Measurements from ENCODE around the gene VIP. TPM values are rescaled to one million over a fixed set of nuclear protein-coding genes. Genes with fewer than 3 reads are reported as not detected.

The VIP gene
- total and polyA plus RNA-seq, 2 of the 8 experiments (the other 6 are each of a cell fraction or from before 2014, with no cell fraction given) = not detected

GRCh38 chr6:152720974-152721373, 29.6 kb upstream of the VIP start:
- Histone ChIP-seq H3K36me3 (ENCODE audit: control insufficient read depth in 2 of 4, insufficient read depth in 4 of 4, low read length in 3 of 4) (no peaks in the 10 kb centered on the region), H3K79me2 (ENCODE audit: control insufficient read depth in 1 of 2, insufficient read depth in 2 of 2, low read length in 2 of 2) (no peaks in the 10 kb centered on the region), H4K20me1 (replicated peaks in 1 of 2; ENCODE audit: control insufficient read depth in 1 of 2, insufficient read depth in 2 of 2, low read length in 2 of 2) (no peaks in the 10 kb centered on the region), H3K4me3 (ENCODE audit: extremely low read depth in 1 of 4, insufficient read depth in 2 of 4, low read depth in 3 of 4, low read length in 4 of 4) (no peak overlapping the region), H3K4me1 (replicated peaks in 1 of 4; ENCODE audit: control insufficient read depth in 3 of 4, insufficient read depth in 4 of 4, low read length in 3 of 4) (no peaks in the 10 kb centered on the region), H3K27me3 (replicated peaks in 1 of 4; ENCODE audit: control insufficient read depth in 3 of 4, extremely low read depth in 1 of 4, insufficient read depth in 3 of 4, low read length in 3 of 4) (no peaks in the 10 kb centered on the region), H3K4me2 (ENCODE audit: insufficient read depth in 1 of 2, low read depth in 2 of 2, low read length in 2 of 2) (no peak overlapping the region), H2BK20ac (ENCODE audit: low read length) (no peak overlapping the region), H2BK12ac (ENCODE audit: low read depth, low read length) (no peak overlapping the region), H4K5ac (ENCODE audit: insufficient read length, low read depth, low read length) (no peak overlapping the region), H3K9ac (replicated peaks in 1 of 4; ENCODE audit: extremely low read depth in 1 of 4, low read depth in 3 of 4, low read length in 3 of 4) (no peak overlapping the region), H3K23me2 (ENCODE audit: low read depth, low read length) (no peaks in the 10 kb centered on the region), H3K56ac (replicated peaks; ENCODE audit: insufficient read length, low read depth, low read length) (no peak overlapping the region), H3K27ac (ENCODE audit: low read depth, low read length) (no peak overlapping the region), H3K79me1 (ENCODE audit: low read depth, low read length) (no peaks in the 10 kb centered on the region), H2AK5ac (ENCODE audit: low read depth, low read length) (no peak overlapping the region), H4K91ac (replicated peaks; ENCODE audit: insufficient read length, low read length) (no peak overlapping the region), H3K4ac (replicated peaks; ENCODE audit: insufficient read length, low read depth, low read length) (no peak overlapping the region), H3K14ac (ENCODE audit: insufficient read length) (no peak overlapping the region), H2BK120ac (replicated peaks; ENCODE audit: low read depth, low read length) (no peak overlapping the region), H3K9me3 (ENCODE audit: insufficient read depth in 2 of 2, low read depth in 1 of 2, low read length in 1 of 2) (no peaks in the 10 kb centered on the region), H2BK15ac (ENCODE audit: low read length) (no peak overlapping the region), H3K18ac (ENCODE audit: extremely low read depth, low read length) (no peak overlapping the region), H2AFZ (ENCODE audit: low read length) (no peak overlapping the region), H2BK5ac (ENCODE audit: low read depth, low read length) (no peak overlapping the region), H4K8ac (ENCODE audit: extremely low read depth, insufficient read depth, low read length) (no peak overlapping the region), H3K23ac (ENCODE audit: insufficient read length) (no peak overlapping the region)
- FAIRE-seq (no peak), DNase-seq (ENCODE audit: low read depth in 1 of 2, low spot score in 2 of 2) (no peak)
- ChIA-PET POLR2A (ENCODE audit: partially characterized antibody) (no interaction called here), CTCF (ENCODE audit: partially characterized antibody) (interaction anchor here (1.5 to 3.5 kb wide), 3 partner anchors 178 to 233 kb away, joined by 6 to 17 read pairs (median 6); no protein-coding TSS in a partner anchor)
- 50% methylated on average over 3 of the region's 3 CpGs; no CpG with 5 or more reads in 1 of the 2 experiments for whole genome bisulfite sequencing, 2 experiments (ENCODE audit: extremely low coverage in 1 of 2, insufficient coverage in 1 of 2, insufficient read length in 1 of 2, insufficient replicate concordance in 2 of 2, low coverage in 1 of 2, low lambda C conversion rate in 2 of 2, missing lambda C conversion rate in 1 of 2)
